ENCODE data around the gene NOL12.
"Not testable (repeated sequence)": the region's sequence is repeated elsewhere in the genome, so short reads cannot be mapped to it uniquely, and the experiment has no call there.

NOL12 gene

GRCh38 chr22:37678372-37678771 lies 7.8 kb upstream of the NOL12 start:
- no peak for DNase-seq

- no peak for DNase-seq
These were observed 6.5 kb upstream of the NOL12 start for GRCh38 chr22:37679670-37680069.

- DNase-seq: no peak
These were observed 5.8 kb upstream of the NOL12 start for GRCh38 chr22:37680191-37680851.

- DNase-seq: no peak
These were observed 5.1 kb upstream of the NOL12 start for GRCh38 chr22:37681001-37681424.

GRCh38 chr22:37681556-37682049 lies 4.5 kb upstream of the NOL12 start:
- peak in 34 of 51 donors; percentile 12 to 66 (median 44) for DNase-seq

- no peak for DNase-seq
These were observed 1.1 kb upstream of the NOL12 start for GRCh38 chr22:37684803-37685615.

- no peak for DNase-seq
These were observed 4.3 kb downstream of the NOL12 start for GRCh38 chr22:37690407-37690806.

GRCh38 chr22:37690901-37691504 lies 4.9 kb downstream of the NOL12 start:
- DNase-seq: no peak

- DNase-seq: no peak
These were observed 6.6 kb downstream of the NOL12 start for GRCh38 chr22:37692627-37693285.

GRCh38 chr22:37694131-37694530 lies 8.0 kb downstream of the NOL12 start:
- not testable (repeated sequence) for DNase-seq

GRCh38 chr22:37696260-37696656 lies 10.1 kb downstream of the NOL12 start:
- DNase-seq: not testable (repeated sequence)

- DNase-seq: peak in 48 of 51 donors; percentile 15 to 88 (median 73)
These were observed 10.8 kb downstream of the NOL12 start, which contains the start of gene TRIOBP for GRCh38 chr22:37696657-37697537. TSS of gene TRIOBP (plus strand) at chr22:37697048. CDS start at chr22:37701366, 4,318 bp downstream.

GRCh38 chr22:37697538-37697835 lies 11.3 kb downstream of the NOL12 start:
- DNase-seq: no peak

- peak in 8 of 51 donors; percentile 2 to 37 (median 6) for DNase-seq
These were observed 15.1 kb downstream of the NOL12 start for GRCh38 chr22:37701141-37701786.

- DNase-seq: no peak
These were observed 17.8 kb downstream of the NOL12 start for GRCh38 chr22:37703906-37704305.

- DNase-seq: no peak
These were observed 18.5 kb downstream of the NOL12 start for GRCh38 chr22:37704645-37705044.

- DNase-seq: no peak
These were observed 19.1 kb downstream of the NOL12 start for GRCh38 chr22:37705205-37705604.

- peak in 11 of 51 donors; percentile 3 to 36 (median 6) for DNase-seq
These were observed 22.7 kb downstream of the NOL12 start for GRCh38 chr22:37708580-37709444.

- no peak for DNase-seq
These were observed 23.3 kb downstream of the NOL12 start for GRCh38 chr22:37709445-37709765.

All from hypothalamus (tissue), 51 donors.